Stimulated activated CD4-positive, alpha-beta T cell treated with anti-CD3 and anti-CD28 coated beads, Interleukin-1b, Interleukin-23, amount 100 ng/mL, for 4 hours (primary cell): ENCODE measurements around the gene MKNK1.

Experiments used
- DNase-seq, 2 donors: peaks; one replicate each; pipeline ENCODE4 v3.0.0-alpha.2; 2020; ENCODE audit warnings: low read depth in 2 of 2

The MKNK1 gene

GRCh38 chr1:46618754-46619415 lies 14.8 kb upstream of the MKNK1 start:
- DNase-seq = no peak

- DNase-seq = no peak
Measured at GRCh38 chr1:46617833-46618232, 13.8 kb upstream of the MKNK1 start.

- DNase-seq = no peak
Measured at GRCh38 chr1:46617108-46617800, 13.2 kb upstream of the MKNK1 start.

GRCh38 chr1:46616277-46617107 lies 12.4 kb upstream of the MKNK1 start, which contains the start of gene MOB3C:
Gene MOB3C, minus strand, starts transcription at chr1:46616811. Its CDS starts 3,490 bp downstream, at chr1:46613321.
- peak; percentile 57 to 75 for DNase-seq

- no peak for DNase-seq
Measured at GRCh38 chr1:46615735-46616134, 11.7 kb upstream of the MKNK1 start.

GRCh38 chr1:46615088-46615487 lies 11.0 kb upstream of the MKNK1 start:
- DNase-seq = no peak

- no peak for DNase-seq
Measured at GRCh38 chr1:46614604-46614984, 10.5 kb upstream of the MKNK1 start.

GRCh38 chr1:46613661-46614603 lies 9.9 kb upstream of the MKNK1 start:
- no peak for DNase-seq

GRCh38 chr1:46612937-46613660 lies 9.0 kb upstream of the MKNK1 start:
- no peak for DNase-seq

- no peak for DNase-seq
Measured at GRCh38 chr1:46611691-46612221, 7.7 kb upstream of the MKNK1 start.

GRCh38 chr1:46607345-46608130 lies 3.5 kb upstream of the MKNK1 start:
- DNase-seq = no peak

GRCh38 chr1:46606255-46606965 lies 2.3 kb upstream of the MKNK1 start:
- no peak for DNase-seq

GRCh38 chr1:46605232-46605631 lies 1.2 kb upstream of the MKNK1 start:
- DNase-seq = no peak

- DNase-seq = no peak
Measured at GRCh38 chr1:46603481-46603857, 599 bp downstream of the MKNK1 start.

GRCh38 chr1:46601257-46602007 lies 2.6 kb downstream of the MKNK1 start:
- DNase-seq = no peak

- DNase-seq = no peak
Measured at GRCh38 chr1:46599059-46599970, 4.8 kb downstream of the MKNK1 start.

- DNase-seq = no peak
Measured at GRCh38 chr1:46596846-46597245, 7.2 kb downstream of the MKNK1 start.
